Stimulated activated CD4-positive, alpha-beta T cell treated with anti-CD3 and anti-CD28 coated beads, TNF-alpha, amount 100 ng/mL, for 48 hours (primary cell): ENCODE measurements around the gene SEMA6D.

Source experiments
- DNase-seq, 3 donors: peaks; one replicate each; pipeline ENCODE4 v3.0.0-alpha.2; 2020; ENCODE audit warnings: low read depth in 3 of 3

The SEMA6D gene

GRCh38 chr15:47786371-47786770 lies 69.1 kb downstream of the SEMA6D start:
- no peak for DNase-seq

GRCh38 chr15:47787875-47788274 lies 70.6 kb downstream of the SEMA6D start:
- no peak for DNase-seq

GRCh38 chr15:47788685-47789084 lies 71.4 kb downstream of the SEMA6D start:
- DNase-seq = no peak

- DNase-seq = no peak
Observed at GRCh38 chr15:47791161-47791560, 73.9 kb downstream of the SEMA6D start.

DNA sequence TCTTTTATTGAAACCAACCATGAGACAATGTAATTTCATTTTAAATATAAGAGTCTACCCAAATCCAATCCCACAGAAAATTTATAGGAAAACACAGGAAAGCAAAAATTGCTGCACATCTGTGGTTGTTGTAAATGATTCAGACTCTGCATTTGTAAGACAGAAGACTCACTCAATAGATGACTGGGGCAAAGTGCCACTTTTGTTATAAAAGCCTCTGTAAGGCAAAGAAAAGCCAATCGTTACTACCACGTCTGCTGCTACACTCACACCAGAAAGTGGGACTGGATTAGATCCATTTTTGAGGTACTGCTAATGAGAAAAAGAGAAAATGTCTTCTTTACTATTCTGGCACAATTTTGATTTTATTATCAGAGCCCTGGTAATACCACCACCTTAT lies 74.9 kb downstream of the SEMA6D start:
- DNase-seq = no peak

GRCh38 chr15:47794252-47794914 lies 77.1 kb downstream of the SEMA6D start:
- no peak for DNase-seq

GRCh38 chr15:47795864-47796263 lies 78.6 kb downstream of the SEMA6D start:
- DNase-seq = no peak

DNA sequence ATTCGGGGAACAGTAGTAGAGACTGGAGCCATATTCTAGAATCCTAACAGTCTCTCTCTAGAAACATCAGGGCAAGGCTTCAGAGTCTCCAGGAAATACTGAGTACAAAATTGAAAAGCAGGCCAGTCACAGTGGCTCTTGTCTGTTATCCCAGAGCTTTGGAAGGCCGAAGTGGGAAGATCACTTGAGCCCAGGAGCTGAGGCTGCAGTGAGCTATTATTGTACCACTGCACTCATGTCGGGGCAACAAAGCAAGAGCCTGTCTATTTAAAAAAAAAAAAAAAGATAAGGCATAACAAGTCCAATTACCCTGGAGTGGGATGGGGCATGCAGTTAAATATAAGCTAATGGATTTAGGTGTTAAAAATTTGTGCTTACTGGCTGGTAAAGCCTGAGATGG lies 79.0 kb downstream of the SEMA6D start:
- no peak for DNase-seq

DNA sequence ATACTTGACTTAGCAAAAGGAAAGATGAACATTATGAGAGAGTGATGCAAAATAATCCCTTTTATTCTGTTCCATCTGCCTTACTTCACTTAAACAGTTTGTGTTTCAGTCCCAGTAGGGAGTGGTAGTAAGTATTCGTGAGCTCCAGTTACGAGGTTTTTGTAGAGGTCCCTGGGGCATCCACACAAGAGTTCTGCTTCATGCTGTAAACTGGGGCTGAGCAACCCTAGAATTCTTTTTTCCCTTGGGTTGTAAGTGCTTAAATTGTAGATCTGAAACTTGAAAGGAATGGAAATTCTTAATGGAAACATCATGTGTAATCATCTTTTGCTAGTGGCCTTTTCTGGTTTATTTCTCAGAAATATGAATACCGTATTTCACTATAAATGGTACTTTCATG lies 79.5 kb downstream of the SEMA6D start:
- no peak for DNase-seq

DNA sequence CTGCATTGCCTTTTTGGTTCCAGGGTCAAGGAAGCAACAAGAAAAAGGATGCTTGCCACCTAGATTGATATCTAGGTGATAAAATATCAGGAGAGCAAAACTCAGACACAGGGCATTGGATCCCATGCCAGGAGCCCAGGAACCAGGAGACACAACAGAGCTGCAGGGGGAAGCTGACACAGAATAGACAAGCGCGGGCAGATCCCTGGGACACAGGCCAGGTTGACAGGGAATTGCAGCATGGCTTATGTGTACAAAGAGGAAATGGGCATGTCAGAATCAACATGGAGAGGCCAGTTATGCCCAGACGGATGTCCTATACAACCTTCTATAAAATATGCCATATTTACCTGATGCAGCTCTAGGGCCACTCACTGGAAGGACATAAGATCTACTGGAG lies 84.2 kb downstream of the SEMA6D start:
- no peak for DNase-seq

GRCh38 chr15:47802216-47802615 lies 84.9 kb downstream of the SEMA6D start:
- DNase-seq = no peak

- no peak for DNase-seq
Observed at GRCh38 chr15:47803767-47804166, 86.5 kb downstream of the SEMA6D start.

DNA sequence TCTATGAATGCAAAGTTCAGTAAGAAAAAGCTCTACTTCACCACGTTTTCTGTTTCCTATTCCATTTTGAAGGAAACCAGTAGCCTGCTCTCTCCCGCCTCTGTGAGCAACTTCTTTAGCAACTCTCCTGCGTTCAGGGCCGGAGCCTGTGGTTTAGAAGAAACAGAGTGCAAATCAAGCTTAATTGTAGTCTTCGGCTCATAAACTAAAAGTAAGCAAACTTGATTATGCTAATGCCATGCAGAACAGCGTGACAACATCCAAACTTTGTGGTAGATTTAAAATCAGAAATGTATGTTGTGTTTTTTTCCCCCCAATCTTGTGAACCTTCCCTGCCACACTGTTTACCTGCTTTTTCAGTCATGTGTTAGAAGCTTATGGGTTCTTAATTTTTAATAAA lies 87.4 kb downstream of the SEMA6D start:
- DNase-seq = no peak

GRCh38 chr15:47806008-47806407 lies 88.7 kb downstream of the SEMA6D start:
- no peak for DNase-seq

- DNase-seq = no peak
Observed at GRCh38 chr15:47811172-47811571, 93.9 kb downstream of the SEMA6D start.

- DNase-seq = no peak
Observed at GRCh38 chr15:47812470-47812999, 95.2 kb downstream of the SEMA6D start.

DNA sequence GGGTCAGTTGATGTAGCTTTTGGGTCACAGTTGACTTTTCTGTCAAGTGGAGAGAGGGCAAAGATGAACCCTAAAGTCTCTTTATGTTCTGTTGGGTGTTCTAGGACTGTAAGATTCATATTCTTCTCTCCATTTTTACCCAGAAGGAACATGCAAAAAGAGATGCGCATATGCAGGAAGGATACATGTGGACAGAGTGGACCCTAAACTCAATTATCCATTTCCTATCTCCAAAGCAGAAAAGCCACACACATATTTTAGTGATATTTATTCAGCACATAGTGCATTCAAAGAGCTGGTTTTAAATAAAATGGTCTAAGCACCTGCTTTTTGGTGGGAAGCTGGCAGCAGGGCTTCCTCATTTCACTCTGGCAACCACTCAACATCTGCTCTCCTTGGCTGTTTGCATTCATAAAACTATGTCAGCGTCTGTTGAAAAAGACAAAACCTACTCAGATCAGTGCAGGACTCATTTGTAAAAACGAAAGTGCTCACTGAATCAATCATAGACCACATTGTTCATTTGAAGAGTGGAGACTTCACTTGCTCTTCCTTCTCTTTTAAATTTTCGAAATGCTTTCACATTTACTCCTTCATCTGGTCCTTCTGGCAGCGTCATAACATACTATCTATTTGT lies 96.6 kb downstream of the SEMA6D start:
- DNase-seq = no peak

DNA sequence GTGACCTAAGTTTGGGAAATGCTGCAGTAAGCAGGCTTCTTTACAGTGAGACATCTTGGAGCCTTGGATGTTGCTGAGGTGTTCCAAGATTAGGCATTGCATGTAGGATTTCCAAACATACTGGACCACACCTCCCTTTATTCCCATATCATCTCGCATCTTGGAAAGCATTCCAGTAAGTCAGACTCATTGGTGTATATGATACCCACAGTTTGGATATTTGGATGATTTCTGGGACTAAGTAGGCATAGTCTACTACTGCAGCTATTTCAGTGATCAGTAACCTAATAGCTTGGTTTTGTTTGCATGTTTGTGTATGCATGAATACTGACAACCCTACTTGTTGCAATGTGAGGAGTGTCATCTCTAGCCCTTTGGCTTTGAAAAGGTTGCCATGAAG lies 97.3 kb downstream of the SEMA6D start:
- DNase-seq = no peak

GRCh38 chr15:47817969-47818548 lies 100.8 kb downstream of the SEMA6D start:
- DNase-seq = no peak

- DNase-seq = no peak
Observed at GRCh38 chr15:47819158-47819557, 101.9 kb downstream of the SEMA6D start.

- no peak for DNase-seq
Observed at GRCh38 chr15:47820057-47820746, 102.9 kb downstream of the SEMA6D start.

DNA sequence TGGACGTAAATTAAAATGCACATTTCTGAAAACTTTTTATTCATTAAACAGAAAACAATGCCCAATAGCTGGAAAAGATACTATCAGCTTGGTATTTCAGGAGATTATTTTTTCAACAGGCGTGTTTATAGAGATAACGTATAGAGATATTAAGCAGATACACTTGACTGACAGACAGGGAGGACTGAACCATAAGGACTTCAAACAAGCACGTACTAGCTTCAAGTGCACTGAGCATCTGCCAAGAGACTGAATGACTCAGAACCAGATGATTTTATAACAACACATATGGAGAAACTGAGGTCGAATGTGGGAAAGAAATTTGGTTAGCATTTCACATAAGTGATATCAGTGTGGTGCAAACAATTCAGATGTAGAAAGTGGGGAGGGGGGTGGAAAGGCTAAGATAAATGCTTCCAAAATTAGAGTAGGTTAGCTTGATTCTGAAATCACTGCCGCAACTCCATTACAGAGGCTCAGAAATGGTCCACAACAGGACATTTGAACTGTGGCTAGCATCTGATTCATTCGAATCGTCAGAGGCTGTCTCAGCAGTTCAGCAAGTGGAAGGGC lies 103.5 kb downstream of the SEMA6D start:
- DNase-seq = no peak
